Lower leg skin (tissue), 4 donors: ENCODE data around the gene MORC2. TPM values are rescaled to one million over a fixed set of nuclear protein-coding genes. Genes with fewer than 3 reads are reported as not detected.
A peak's percentile ranks its signal among the peaks of the same experiment; 100 is the strongest.

Source experiments
- DNase-seq, 2 donors: peaks; one replicate each; pipeline ENCODE4 v3.0.0-alpha.2; 2019; ENCODE audit warnings: low spot score in 2 of 2
- H3K4me3 ChIP-seq: fragments of 200-600 bp; sonication (generic); 2 replicates; pipeline ENCODE4 v1.5.1; 2017; ENCODE audit warnings: mild to moderate bottlenecking, low read depth; ENCODE audit not compliant: poor library complexity, severe bottlenecking
- CTCF ChIP-seq, 3 donors: fragments of 450-650 bp; IDR thresholded peaks; one replicate each; pipeline ENCODE4 v1.5.1; 2016; ENCODE audit warnings: antibody characterized with exemption in 3 of 3, mild to moderate bottlenecking in 3 of 3, moderate library complexity in 2 of 3
- POLR2A ChIP-seq, 2 donors: fragments of 450-650 bp; IDR thresholded peaks; one replicate each; pipeline ENCODE4 v1.6.1; 2016 to 2017; ENCODE audit warnings: antibody characterized with exemption in 2 of 2, mild to moderate bottlenecking in 1 of 2, moderate library complexity in 1 of 2
- WGBS, 2 donors: methylation state at CpG; one replicate each; pipeline ENCODE4 v1.1.5; 2018; 5-methylcytosine and 5-hydroxymethylcytosine counted together
- intact Hi-C: fragments of 100-400 bp; cut with DNase I; formaldehyde crosslinking; loops from one replicate; pipeline ENCODE4 v1.15.0; 2023; ENCODE audit warnings: low total_unique reads
- total RNA-seq, 4 donors: library from RNA; depleted of rRNA; stranded (reverse); fragments of >200 nt; gene quantifications; one replicate each; pipeline ENCODE4 v1.1.0, GENCODE V29; 2016

Gene MORC2
- total RNA-seq, 4 donors from 2014 or later = 16.2 to 34.7 (median 21.4) TPM

- no peak overlapping the region for H3K4me3 ChIP-seq
- TF ChIP-seq POLR2A (IDR thresholded peaks at IDR 0.05) (no peak), CTCF (IDR thresholded peaks at IDR 0.05) (no peak)
- 97 to 98% methylated on average over 4 of the region's 4 CpGs for WGBS, 2 donors
- intact Hi-C loops = loop anchor here (5.0 kb wide), 1 partner anchor 142 kb away; no protein-coding TSS in a partner anchor
- no peak for DNase-seq
Measured at GRCh38 chr22:30944986-30945385, 23.6 kb downstream of the MORC2 start.

GRCh38 chr22:30943368-30943767, 25.2 kb downstream of the MORC2 start:
- no peak for DNase-seq
- WGBS, 2 donors = 78% methylated on average over 3 of the region's 3 CpGs
- H3K4me3 ChIP-seq = no peak overlapping the region
- TF ChIP-seq CTCF (IDR thresholded peaks at IDR 0.05) (no peak), POLR2A (IDR thresholded peaks at IDR 0.05) (no peak)
- intact Hi-C loops = no loop called here

- 93 to 95% methylated on average over 11 of the region's 11 CpGs for WGBS, 2 donors
- intact Hi-C loops = no loop called here
- TF ChIP-seq POLR2A (IDR thresholded peaks at IDR 0.05) = no peak
- no peak for TF ChIP-seq CTCF (IDR thresholded peaks at IDR 0.05)
- H3K4me3 ChIP-seq = no peak overlapping the region
- no peak for DNase-seq
Measured at GRCh38 chr22:30941363-30941740, 27.2 kb downstream of the MORC2 start.

- intact Hi-C loops = no loop called here
- WGBS, 2 donors = 72 to 94% methylated on average over 7 of the region's 7 CpGs
- no peak for DNase-seq
- no peak for TF ChIP-seq POLR2A (IDR thresholded peaks at IDR 0.05)
- no peak for TF ChIP-seq CTCF (IDR thresholded peaks at IDR 0.05)
- no peak overlapping the region for H3K4me3 ChIP-seq
Measured at GRCh38 chr22:30940685-30941362, 27.8 kb downstream of the MORC2 start.

- H3K4me3 ChIP-seq = no peak overlapping the region
- TF ChIP-seq CTCF (IDR thresholded peaks at IDR 0.05) (no peak), POLR2A (IDR thresholded peaks at IDR 0.05) (no peak)
Measured at GRCh38 chr22:30934053-30934452, 34.5 kb downstream of the MORC2 start.

GRCh38 chr22:30933457-30933856, 35.1 kb downstream of the MORC2 start:
- H3K4me3 ChIP-seq = no peak overlapping the region
- TF ChIP-seq CTCF (IDR thresholded peaks at IDR 0.05) = no peak
- TF ChIP-seq POLR2A (IDR thresholded peaks at IDR 0.05) = no peak
- peak in 1 of 2 donors; percentile 63 for DNase-seq
- intact Hi-C loops = no loop called here
- 87 to 90% methylated on average over 7 of the region's 7 CpGs for WGBS, 2 donors

More at GRCh38 chr22:30934053-30934452, 34.5 kb downstream of the MORC2 start:
- DNase-seq = no peak
- 94 to 98% methylated on average over 8 of the region's 8 CpGs for WGBS, 2 donors
- intact Hi-C loops = no loop called here
